Lung microvascular endothelial cell (primary cell): ENCODE results near the gene CASP12. TPM values are rescaled to one million over a fixed set of nuclear protein-coding genes. Genes with fewer than 3 reads are reported as not detected.

Experiments used
- DNase-seq, 2 donors: peaks; one replicate each; pipeline versions ENCODE4 v3.0.0 to v3.0.0-alpha.2; 2010; ENCODE audit warnings: low read depth in 2 of 2
- total RNA-seq: library from RNA; depleted of rRNA; stranded (reverse); fragments of >200 nt; gene quantifications from 2 replicates; pipeline ENCODE4 v1.2.1, GENCODE V29; 2014

CASP12 gene
- total RNA-seq, 1 donor from 2014 or later = 5.0 TPM

DNA sequence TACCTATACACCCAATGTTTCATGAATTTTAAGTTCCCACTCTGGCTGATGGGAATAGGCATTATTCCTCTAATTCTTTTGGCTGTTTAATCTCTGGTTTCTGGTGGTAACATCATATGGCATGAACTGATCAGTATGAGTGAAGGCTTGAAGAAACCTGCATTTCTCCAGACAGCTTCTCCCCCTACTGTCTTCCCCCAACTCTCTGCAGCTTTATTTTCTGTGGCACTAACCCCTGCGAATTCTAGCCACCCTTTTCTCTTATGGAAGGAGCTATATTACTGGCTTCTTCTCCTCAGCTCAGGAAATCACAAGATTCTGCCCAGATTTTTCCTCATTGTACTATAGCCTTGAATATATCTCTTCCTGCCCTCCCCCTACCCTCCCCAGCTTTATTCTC is 57.1 kb downstream of the CASP12 start:
- DNase-seq = no peak

DNA sequence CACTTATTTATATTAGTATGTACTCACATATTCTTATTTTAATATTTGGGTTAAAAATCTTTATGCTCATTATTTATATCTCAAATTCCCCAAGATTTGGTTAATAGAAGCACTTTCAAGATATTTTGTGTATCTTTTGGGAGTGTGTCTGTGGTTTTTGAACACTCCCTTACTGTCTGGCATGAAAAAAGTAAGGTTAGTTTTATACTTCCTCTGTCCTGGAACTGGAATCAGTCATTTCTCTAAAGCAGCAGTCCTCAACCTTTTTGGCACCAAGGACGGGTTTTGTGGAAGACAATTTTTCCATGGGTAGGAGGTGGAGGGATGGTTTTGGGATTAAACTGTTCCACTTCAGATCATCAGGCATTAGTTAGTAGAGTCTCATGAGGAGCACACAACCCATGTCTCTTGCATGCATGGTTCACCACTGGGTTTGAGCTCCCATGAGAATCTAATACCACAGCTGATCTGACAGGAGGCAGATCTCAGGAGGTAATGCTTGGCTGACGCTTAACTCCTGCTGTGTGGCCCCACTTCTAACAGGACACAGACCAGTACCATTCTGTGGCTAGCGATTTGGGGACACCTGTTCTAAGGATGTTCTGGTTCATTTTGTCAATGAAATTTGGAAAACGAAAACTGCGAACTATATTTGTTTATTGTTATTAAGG is 60.2 kb downstream of the CASP12 start:
- no peak for DNase-seq

DNA sequence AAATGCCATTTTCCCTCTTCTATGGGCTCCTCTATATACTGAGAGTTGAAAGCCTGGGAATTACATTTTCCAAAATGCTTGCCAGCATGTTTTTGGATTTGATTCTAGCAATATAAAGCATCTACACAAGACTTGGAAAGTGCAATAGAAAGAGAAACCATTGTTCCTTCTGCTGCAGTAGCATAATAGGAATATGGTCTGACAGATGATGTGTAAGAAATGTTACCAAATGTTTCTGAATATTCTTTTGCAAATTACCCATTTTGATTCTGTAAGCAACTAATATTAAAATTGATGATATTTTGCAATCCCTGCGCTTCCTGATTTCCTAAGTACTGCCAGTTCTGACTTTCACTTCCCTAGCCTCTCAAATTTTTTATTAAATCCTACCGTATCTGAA is 61.6 kb downstream of the CASP12 start:
- no peak for DNase-seq

Other genes with a start within 250 kb of the CASP12 start
- 162 and 200 TPM in 2 replicates for gene CASP4, start 70.1 kb upstream of the CASP12 start, total RNA-seq
- not detected in 2 replicates for gene CASP5, start 124.7 kb upstream of the CASP12 start, total RNA-seq
- gene CASP1, start 136.7 kb upstream of the CASP12 start, total RNA-seq = 26.6 and 28.0 TPM in 2 replicates
- 106 and 113 TPM in 2 replicates for gene CARD16, start 146.9 kb upstream of the CASP12 start, total RNA-seq
- not detected in 2 replicates for gene CARD18, start 241.3 kb upstream of the CASP12 start, total RNA-seq